ACC112 (cell line): Measurements from ENCODE around the gene HPX.
"Not testable (repeated sequence)": the region's sequence is repeated elsewhere in the genome, so short reads cannot be mapped to it uniquely, and the experiment has no call there.

Experiments
- H2AFZ ChIP-seq: fragments of 200-600 bp; sonication (generic); one replicate; pipeline ENCODE4 v1.6.0; 2017; ENCODE audit warnings: antibody characterized with exemption, low read length; ENCODE audit not compliant: unreplicated experiment
- H3K27ac ChIP-seq: fragments of 200-600 bp; sonication (generic); 2 replicates; pipeline ENCODE4 v1.5.1; 2014; ENCODE audit warnings: low read depth, mild to moderate bottlenecking, antibody characterized with exemption, low read length, moderate library complexity
- H3K27me3 ChIP-seq: fragments of 200-600 bp; sonication (generic); 2 replicates; pipeline ENCODE4 v1.6.1; 2014; ENCODE audit warnings: mild to moderate bottlenecking, antibody characterized with exemption, low read length, moderate library complexity, mixed read lengths; ENCODE audit not compliant: insufficient read depth
- H3K36me3 ChIP-seq: fragments of 200-600 bp; sonication (generic); 2 replicates; pipeline ENCODE4 v1.6.1; 2016; ENCODE audit warnings: mild to moderate bottlenecking, antibody characterized with exemption, low read length, moderate library complexity, mixed read lengths; ENCODE audit not compliant: insufficient read depth
- H3K4me1 ChIP-seq: fragments of 200-600 bp; sonication (generic); one replicate; pipeline ENCODE4 v1.6.1; 2016; ENCODE audit warnings: low read length, mixed read lengths; ENCODE audit not compliant: insufficient read depth, unreplicated experiment, control insufficient read depth
- H3K4me3 ChIP-seq: fragments of 200-600 bp; sonication (generic); 2 replicates; pipeline ENCODE4 v1.5.1; 2014; ENCODE audit warnings: mild to moderate bottlenecking, low read depth, low read length
- H3K79me2 ChIP-seq: fragments of 200-600 bp; sonication (generic); one replicate; pipeline ENCODE4 v1.6.0; 2016; ENCODE audit warnings: low read length; ENCODE audit not compliant: control insufficient read depth, unreplicated experiment, insufficient read depth

HPX gene

GRCh38 chr11:6402561-6402981 is 38.2 kb downstream of the HPX start:
- H3K36me3 ChIP-seq: no peaks in the 10 kb centered on the region
- H3K4me3 ChIP-seq: no peak overlapping the region
- peaks cover 10% of the 10 kb centered on the region for H3K4me1 ChIP-seq
- H3K27ac ChIP-seq: no peak overlapping the region
- no peak overlapping the region for H2AFZ ChIP-seq
- H3K79me2 ChIP-seq: no peaks in the 10 kb centered on the region
- H3K27me3 ChIP-seq: no peaks in the 10 kb centered on the region

GRCh38 chr11:6402061-6402470 is 38.7 kb downstream of the HPX start:
- Histone ChIP-seq H3K27me3 (no peaks in the 10 kb centered on the region), H3K27ac (no peak overlapping the region), H2AFZ (no peak overlapping the region), H3K4me1 (peaks cover 15% of the 10 kb centered on the region), H3K4me3 (no peak overlapping the region), H3K36me3 (no peaks in the 10 kb centered on the region), H3K79me2 (no peaks in the 10 kb centered on the region)

- Histone ChIP-seq H3K27me3 (no peaks in the 10 kb centered on the region), H3K4me1 (peaks cover 17% of the 10 kb centered on the region)
Observed at GRCh38 chr11:6401464-6401863, 39.3 kb downstream of the HPX start.

GRCh38 chr11:6400431-6401345 is 40.1 kb downstream of the HPX start:
- Histone ChIP-seq H3K79me2 (no peaks in the 10 kb centered on the region), H3K4me3 (no peak overlapping the region), H3K4me1 (peaks cover 17% of the 10 kb centered on the region), H3K36me3 (no peaks in the 10 kb centered on the region), H3K27ac (no peak overlapping the region), H2AFZ (no peak overlapping the region), H3K27me3 (no peaks in the 10 kb centered on the region)

More at GRCh38 chr11:6401464-6401863, 39.3 kb downstream of the HPX start:
- Histone ChIP-seq H3K27ac (no peak overlapping the region), H3K4me3 (no peak overlapping the region), H3K79me2 (no peaks in the 10 kb centered on the region), H3K36me3 (no peaks in the 10 kb centered on the region), H2AFZ (no peak overlapping the region)

- H2AFZ ChIP-seq: no peak overlapping the region
- no peaks in the 10 kb centered on the region for H3K36me3 ChIP-seq
- no peaks in the 10 kb centered on the region for H3K27me3 ChIP-seq
- no peak overlapping the region; the same call in 1 of the 2 replicates for H3K4me3 ChIP-seq
- H3K27ac ChIP-seq: no peak overlapping the region
- H3K79me2 ChIP-seq: no peaks in the 10 kb centered on the region
- H3K4me1 ChIP-seq: peaks cover 17% of the 10 kb centered on the region
Observed at GRCh38 chr11:6397636-6398035, 43.2 kb downstream of the HPX start.

GRCh38 chr11:6397156-6397555 is 43.6 kb downstream of the HPX start:
- Histone ChIP-seq H3K36me3 (no peaks in the 10 kb centered on the region), H3K79me2 (no peaks in the 10 kb centered on the region)

GRCh38 chr11:6395470-6396060 is 45.2 kb downstream of the HPX start:
- H3K4me1 ChIP-seq: peaks cover 21% of the 10 kb centered on the region
- peaks cover 12% of the 10 kb centered on the region for H3K79me2 ChIP-seq
- H3K27me3 ChIP-seq: no peaks in the 10 kb centered on the region
- H3K27ac ChIP-seq: no peak overlapping the region
- no peak overlapping the region for H3K4me3 ChIP-seq
- H3K36me3 ChIP-seq: no peaks in the 10 kb centered on the region
- H2AFZ ChIP-seq: no peak overlapping the region

More at GRCh38 chr11:6397156-6397555, 43.6 kb downstream of the HPX start:
- Histone ChIP-seq H3K4me3 (no peak overlapping the region; the same call in 1 of the 2 replicates), H3K4me1 (peaks cover 17% of the 10 kb centered on the region), H3K27me3 (no peaks in the 10 kb centered on the region), H2AFZ (no peak overlapping the region), H3K27ac (no peak overlapping the region)

- no peak overlapping the region for H2AFZ ChIP-seq
- peaks cover 28% of the 10 kb centered on the region for H3K4me1 ChIP-seq
- H3K27ac ChIP-seq: no peak overlapping the region
- H3K36me3 ChIP-seq: no peaks in the 10 kb centered on the region
- H3K4me3 ChIP-seq: no peak overlapping the region
- H3K79me2 ChIP-seq: peaks cover 12% of the 10 kb centered on the region
- H3K27me3 ChIP-seq: no peaks in the 10 kb centered on the region
Observed at GRCh38 chr11:6393989-6394670, 46.7 kb downstream of the HPX start.

GRCh38 chr11:6392251-6392650 is 48.5 kb downstream of the HPX start:
- H3K27me3 ChIP-seq, H2AFZ ChIP-seq, H3K4me3 ChIP-seq, H3K36me3 ChIP-seq, H3K27ac ChIP-seq: not testable (repeated sequence)
- Histone ChIP-seq H3K4me1 (peaks cover 34% of the 10 kb centered on the region), H3K79me2 (peaks cover 12% of the 10 kb centered on the region)

GRCh38 chr11:6391537-6392134 is 49.2 kb downstream of the HPX start:
- Histone ChIP-seq H3K4me1 (peaks cover 31% of the 10 kb centered on the region), H3K27me3 (no peaks in the 10 kb centered on the region), H3K4me3 (peak overlapping the region; percentile 91), H2AFZ (no peak overlapping the region), H3K27ac (no peak overlapping the region), H3K36me3 (no peaks in the 10 kb centered on the region), H3K79me2 (peaks cover 12% of the 10 kb centered on the region)
